Measurements from ENCODE around the gene TMEM269.

The TMEM269 gene, protein sequence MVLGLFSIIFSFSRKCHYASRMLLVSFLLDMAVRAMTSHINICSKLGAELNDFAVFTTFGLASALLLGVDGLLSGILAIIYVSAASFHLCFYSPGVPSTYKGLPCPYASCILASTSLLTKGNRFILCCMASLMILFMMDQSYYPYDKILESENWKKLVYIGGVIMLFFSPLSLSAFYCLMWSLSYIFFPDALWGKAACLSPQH

DNA sequence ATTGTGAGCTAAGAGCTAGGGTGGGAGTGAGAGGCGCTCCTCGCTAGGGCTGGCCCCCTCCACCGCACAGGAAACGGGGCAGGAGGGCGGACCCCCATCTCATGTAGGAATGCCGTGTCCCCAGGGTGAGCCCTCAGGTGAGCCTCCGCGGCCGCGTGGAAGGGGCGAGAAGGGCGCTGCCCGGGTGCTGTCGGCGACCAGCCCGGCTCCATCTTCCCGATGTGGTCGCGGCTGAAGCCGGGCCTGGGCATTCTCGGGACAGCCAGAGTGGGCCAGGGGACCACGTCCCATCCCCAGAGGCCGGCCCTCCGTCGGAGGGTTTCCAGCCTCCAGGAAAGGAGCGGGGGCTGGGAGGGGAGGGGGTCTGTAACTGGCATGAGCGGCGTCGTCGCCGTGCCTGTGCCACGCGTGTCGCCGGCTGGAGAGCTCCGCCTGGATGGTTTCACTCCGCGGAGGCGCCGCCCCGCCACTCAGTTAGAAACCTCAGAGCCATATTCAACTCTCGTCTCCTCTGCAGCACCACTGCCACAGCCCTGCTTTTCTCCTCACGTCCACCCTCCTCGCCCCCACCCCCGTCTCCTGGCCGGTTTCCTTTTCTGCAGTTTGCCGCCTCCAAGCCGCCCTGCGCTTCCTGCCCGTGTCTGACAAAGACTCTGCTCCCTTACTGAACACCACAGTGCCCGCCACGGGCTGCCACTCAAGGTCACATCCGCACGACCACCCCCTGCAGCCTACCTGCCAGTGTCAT, at the start of gene TMEM269:
TMEM269 (plus strand) TSS at position 46 of the 748 bp plus-strand sequence. CDS start 4,903 bp downstream, outside the sequence.
- DNase-seq (ENCODE audit: low read depth, low spot score), result peak; percentile 39

DNA sequence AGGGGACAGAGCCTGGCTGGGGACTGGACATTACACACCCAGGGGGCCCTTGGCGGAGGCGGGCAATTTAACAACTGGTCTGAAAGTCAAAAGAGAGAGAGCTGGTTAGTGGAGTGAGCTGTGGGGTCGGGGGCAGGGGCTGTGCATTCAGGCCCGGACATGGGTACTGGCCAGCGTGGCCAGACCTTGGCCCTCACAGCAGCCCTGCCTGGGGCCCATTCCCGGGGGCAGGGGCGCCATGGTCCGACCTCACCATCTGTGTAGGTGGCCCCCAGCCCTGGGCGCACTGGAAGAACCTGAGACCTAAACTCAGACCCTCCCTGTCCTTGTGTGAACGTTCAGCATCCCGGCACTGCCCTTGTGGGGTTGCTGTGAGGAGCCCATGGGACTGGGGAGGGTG, 49.7 kb upstream of the TMEM269 start:
- no peak for DNase-seq (ENCODE audit: low read depth, low spot score)

GRCh38 chr1:42735477-42736105, 49.2 kb upstream of the TMEM269 start:
- no peak for DNase-seq (ENCODE audit: low read depth, low spot score)

DNA sequence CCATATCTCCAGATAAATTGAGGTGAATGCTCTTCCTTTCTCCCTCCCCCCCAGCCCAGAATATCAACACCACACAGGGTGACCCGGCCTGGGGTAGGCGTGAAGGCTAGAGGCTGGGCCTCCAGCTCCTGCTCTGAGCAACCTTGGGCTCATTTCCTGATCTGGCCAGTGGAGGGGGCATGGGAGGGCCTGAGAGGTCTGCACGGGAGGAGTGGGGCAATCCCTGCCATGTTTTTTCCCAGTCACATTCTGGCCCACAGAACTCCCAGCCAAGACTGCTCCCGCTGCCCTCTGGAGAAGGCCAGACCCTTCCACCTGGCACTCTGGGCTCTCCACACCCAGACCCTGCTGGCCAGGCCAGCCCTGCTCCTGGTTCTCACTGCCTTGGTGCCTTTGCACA, 48.6 kb upstream of the TMEM269 start:
- DNase-seq (ENCODE audit: low read depth, low spot score), result no peak

GRCh38 chr1:42736571-42737200, 48.1 kb upstream of the TMEM269 start:
- no peak for DNase-seq (ENCODE audit: low read depth, low spot score)

GRCh38 chr1:42737257-42737656, 47.5 kb upstream of the TMEM269 start:
- no peak for DNase-seq (ENCODE audit: low read depth, low spot score)

DNA sequence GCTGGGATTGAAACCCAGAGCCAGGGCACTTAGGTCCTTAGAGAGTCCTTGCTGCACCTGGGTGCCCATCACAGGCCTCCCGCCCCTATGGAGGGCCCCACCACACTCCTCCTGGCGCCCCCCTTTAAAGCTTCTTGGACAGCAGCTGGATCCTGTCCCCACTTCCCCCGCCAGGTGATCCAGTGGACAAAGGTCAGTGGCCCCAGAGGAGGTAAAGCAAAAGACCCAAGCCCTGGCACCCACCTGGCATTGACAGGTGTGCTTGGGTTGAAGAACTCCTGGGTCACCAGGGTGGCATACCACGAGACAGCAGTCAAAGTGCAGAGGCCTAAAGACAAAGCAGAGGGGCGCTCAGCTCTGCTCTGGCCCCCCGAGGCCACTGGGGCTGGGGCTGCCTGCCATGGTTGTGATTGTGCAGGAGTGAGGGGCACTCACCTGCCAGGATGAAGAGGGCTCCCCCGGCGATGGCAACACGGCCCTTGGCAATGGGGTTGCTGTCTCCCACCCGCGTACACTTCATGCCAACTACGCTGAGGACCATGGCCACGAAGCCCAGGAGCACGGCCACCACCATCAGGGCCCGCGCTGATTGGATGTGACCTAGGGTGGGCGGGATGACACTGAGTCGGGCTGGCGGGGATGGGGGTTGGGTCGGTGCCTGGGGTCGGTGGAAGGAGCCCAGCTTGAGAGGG, 46.7 kb upstream of the TMEM269 start:
- no peak for DNase-seq (ENCODE audit: low read depth, low spot score)

DNA sequence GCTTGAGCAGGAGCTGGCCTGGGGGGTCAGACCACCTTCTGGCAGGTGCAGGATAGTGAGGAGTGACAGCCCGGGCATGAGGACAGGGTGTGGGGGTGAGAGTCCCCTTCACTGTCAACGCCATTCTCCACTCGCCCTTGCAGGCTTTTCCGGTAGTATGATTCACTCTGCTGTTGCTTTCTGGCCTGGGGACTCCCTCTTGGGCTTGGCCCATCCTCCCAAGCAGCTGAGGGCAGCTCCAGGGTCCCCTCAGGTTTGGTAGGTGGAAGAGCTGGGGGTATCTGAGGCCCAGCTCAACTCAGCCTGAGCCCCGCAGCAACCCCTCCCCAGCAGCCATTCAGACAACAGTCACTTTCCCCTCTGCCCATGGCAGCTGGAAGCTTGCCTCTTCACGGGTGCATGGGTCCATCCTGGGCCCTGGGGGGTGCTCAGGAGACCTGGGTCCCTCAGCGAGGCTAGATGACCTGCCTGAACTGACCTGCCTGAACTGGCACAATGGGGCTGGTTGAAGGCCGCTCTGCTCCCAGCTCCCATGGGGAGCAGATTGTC, 46.0 kb upstream of the TMEM269 start:
- no peak for DNase-seq (ENCODE audit: low read depth, low spot score)

DNA sequence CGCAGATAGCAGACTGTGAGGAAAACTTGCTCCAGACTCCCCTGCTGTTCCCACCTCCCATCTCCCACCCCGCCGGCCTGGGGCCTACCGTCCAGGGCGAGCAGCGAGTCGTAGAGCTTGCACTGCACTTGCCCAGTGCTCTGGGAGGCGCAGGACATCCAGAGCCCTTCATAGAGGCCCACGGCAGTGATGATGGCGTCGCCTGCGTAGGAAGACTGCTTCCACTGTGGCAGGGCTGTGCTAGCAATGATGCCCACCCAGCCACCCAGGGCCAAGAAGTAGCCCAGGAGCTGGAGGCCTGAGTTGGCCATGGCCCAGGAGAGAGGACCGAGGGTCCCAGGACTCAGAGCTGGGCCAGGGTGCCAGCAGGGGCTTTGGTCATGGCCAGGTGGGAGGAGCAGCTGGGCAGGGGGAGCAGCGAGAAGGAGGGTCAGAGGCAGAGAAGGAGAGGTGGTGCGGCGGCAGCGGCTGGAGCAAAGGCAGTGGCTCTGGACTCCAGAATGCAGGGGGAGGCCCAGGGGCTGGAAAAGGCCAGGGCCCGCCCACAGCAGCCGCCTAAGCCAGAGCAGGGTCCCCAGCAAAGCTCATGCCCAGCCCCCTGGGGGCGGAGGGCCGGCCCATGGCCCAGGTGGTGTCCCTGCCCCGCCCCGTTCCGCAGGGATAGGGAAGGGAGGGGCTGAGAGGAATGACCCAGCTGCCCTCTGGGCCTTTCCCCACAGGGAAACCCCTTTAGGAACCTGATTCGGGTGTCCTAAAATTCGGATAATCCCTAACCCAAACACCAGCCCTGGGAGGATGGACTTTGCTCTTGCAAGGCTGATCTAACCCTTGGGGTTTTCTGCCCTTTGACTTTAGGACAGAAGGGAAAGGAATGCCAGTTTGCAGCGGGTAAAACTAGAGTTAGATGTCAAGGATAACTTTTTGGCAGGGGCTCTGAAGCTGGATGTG, 44.8 kb upstream of the TMEM269 start, which contains the start of gene CLDN19:
CLDN19 (minus strand) TSS at position 484 of the 948 bp plus-strand sequence; CDS start at position 311, 173 bp downstream.
- DNase-seq (ENCODE audit: low read depth, low spot score), result no peak

DNA sequence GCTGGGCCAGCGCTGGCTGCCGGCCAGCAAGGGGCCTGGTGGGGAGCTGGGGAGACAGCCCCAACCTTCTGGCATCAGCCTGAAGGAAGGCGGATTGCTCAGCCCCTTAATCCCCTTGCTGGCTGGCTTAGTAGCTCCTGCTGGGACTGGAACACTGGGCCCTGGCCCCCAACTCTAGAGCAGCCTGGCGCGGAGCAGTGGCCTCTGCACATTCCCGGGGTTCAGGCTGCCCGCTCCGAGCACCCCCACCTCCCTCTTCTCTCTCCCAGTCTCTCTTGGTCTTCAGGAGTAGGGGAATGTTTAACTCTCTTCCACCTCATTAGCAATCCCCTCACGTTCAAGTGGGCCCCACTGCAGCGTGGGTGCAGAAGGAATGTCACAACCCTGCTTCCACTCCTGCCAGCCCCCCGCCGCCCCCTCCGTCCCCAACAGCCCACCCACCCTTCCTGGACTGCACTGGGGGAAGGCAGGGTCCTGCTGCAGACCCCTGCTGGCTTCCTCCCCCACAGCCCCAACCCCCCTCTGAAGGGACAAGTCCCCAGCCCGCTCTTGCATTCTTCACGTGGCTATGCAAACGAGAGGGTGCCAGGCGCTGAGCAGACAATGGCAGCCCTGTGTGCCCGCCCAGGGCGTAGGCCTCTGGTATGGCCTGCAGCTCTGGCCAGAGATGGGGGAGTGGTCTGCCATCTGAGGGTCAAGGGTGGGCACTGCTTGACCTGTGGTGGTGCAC, 43.8 kb upstream of the TMEM269 start:
- DNase-seq (ENCODE audit: low read depth, low spot score), result peak; percentile 38

DNA sequence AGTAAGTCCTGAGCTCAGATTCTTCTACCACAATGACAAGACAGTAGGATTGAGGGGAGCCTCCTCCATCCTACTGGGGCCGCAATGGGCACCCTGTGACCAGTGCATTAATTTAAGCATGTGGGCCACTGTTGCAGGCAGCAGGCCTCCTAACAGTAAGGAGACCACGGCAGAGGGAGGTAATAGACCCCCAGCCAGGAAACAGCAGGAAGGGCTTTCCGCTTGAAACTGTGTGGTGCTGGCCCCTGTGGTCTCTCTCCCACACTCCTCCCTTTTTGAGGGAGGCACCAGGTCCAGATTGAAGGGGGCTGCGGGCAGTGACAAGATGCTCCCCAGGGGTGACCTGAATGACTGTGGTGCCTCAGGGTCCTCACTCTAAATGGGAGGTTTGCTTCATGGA, 43.1 kb upstream of the TMEM269 start:
- no peak for DNase-seq (ENCODE audit: low read depth, low spot score)

DNA sequence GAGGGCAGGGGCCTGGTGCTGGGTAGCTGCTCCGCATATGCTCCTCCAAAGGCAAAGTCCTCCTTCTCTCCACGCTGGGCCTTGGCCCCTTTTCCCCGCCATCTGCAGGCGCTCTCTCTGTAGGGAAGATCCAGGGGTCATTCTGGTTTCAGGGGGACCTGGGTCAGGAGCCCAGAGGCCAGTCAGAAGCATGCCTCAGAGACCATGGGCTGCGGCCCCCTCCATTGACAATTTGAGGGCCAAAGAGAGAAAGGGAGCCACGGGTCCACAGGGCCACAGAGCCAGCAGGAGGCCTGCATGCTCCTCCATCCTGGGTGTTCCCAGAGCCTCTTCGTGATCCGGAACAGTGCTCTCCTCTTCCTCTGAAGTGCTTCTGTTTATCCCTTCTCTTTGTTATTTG, 42.6 kb upstream of the TMEM269 start:
- no peak for DNase-seq (ENCODE audit: low read depth, low spot score)

DNA sequence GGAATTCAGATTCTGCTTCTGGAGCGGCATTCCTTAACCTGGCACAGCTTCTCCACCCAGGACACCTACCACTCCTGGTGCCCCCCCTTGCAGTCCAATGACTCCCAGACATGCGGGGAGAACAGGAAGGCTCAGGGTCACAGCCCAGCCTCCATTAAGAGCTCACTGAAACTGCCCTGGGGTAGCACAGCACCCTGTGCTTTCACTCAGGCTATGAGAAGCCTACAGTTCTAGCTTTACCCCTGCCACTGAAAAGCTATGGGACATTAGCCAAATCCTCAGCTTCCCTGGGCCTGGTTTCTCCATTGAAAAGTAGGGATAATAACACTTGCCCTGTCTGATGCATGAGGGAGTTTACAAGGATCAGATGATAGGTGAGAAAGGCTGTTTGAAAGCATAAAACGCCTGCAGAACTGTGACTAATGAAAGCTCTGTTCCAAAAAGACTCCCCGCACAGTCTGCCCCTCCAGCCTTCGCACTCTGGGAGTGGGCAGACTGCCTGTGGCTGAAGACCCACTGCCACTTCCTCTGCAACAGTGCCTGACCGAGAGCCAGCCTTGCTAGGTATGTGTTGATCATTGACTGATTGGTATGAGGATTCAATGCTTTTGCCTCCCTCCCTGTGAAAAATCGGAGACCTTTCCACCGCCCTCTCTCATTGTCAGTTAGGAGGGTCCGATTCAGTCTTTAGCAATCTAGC, 42.0 kb upstream of the TMEM269 start:
- no peak for DNase-seq (ENCODE audit: low read depth, low spot score)

- no peak for DNase-seq (ENCODE audit: low read depth, low spot score)
Observed at GRCh38 chr1:42743317-42744147, 41.3 kb upstream of the TMEM269 start.

DNA sequence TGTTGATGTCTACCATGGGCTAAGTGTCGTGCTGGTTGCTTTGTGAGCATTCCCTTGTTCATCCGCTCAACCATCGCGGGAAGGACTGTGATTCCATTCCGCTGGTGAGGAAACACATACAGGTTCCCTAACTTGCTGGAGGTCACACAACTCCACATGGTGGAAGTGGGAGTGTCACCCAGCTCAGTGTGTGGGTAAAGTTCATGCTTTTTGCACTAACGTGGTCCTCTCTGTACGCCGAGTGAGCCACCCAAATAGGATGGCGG, 40.7 kb upstream of the TMEM269 start:
- DNase-seq (ENCODE audit: low read depth, low spot score), result no peak

- no peak for DNase-seq (ENCODE audit: low read depth, low spot score)
Observed at GRCh38 chr1:42745851-42746250, 38.9 kb upstream of the TMEM269 start.

DNA sequence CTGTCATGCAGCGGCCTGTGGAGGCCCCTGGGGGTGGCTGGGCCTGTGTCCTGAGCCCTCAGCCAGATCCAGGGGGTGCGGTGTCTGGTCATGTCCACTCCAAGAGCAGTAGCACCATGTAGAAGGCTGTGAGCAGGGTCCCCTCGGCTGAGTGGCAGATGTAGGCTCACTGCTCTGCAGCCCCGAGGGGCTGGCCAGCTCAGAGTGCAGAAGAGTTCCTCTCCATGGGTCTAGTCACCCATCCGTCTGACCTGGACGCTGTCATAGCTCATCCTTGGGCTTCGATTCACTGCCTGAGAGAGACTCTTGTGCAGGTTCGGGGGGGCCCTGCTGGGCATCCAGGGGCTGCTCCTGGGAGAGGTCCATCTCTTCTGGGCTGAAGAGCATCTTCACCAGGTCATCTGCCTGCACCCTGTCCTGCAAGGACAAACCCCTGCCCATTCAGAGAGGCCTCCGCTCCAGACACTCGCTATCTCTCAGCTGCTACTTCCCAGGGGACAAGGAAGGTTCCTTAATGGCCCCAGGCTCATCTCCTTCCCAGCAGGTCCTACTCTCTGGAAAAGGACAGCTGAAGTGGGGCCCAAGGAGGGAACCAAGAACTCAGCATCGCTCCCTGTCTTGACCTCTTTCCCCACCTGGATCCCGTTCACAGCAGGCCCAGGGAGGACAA, 38.2 kb upstream of the TMEM269 start:
- DNase-seq (ENCODE audit: low read depth, low spot score), result no peak

DNA sequence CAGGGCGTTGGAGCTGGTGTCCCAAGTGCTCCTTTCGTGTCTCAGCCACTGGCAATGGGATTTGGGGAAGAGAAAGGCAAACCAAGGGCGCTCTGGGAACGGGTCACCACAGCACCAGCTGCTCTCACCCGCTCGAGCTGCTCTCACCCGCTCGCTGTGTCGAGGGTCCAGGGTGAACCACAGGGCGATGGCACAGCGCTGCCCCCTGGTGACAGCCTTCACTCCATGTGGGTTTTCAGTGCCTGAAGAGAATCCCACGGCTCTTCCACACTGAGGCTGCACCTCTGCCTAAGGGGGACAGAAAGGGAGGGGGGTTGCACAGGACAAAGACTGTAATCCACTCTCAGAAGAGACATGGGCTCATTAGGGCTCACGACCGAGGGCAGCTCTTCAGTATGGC, 37.7 kb upstream of the TMEM269 start:
- DNase-seq (ENCODE audit: low read depth, low spot score), result peak; percentile 64
